Testis (tissue), 3 donors: ENCODE results near the gene CCL18. TPM values are rescaled to one million over a fixed set of nuclear protein-coding genes. Genes with fewer than 3 reads are reported as not detected.
"Not testable (repeated sequence)": the region's sequence is repeated elsewhere in the genome, so short reads cannot be mapped to it uniquely, and the experiment has no call there.

Source experiments
- DNase-seq: peaks from one replicate; pipeline ENCODE4 v3.0.0-alpha.2; 2019
- H3K27ac ChIP-seq, 2 donors: fragments of 200-600 bp; sonication (generic); one replicate each; pipeline ENCODE4 v1.5.1; 2019
- H3K27me3 ChIP-seq: fragments of 200-600 bp; sonication (generic); one replicate; pipeline ENCODE4 v1.5.1; 2019
- H3K36me3 ChIP-seq: fragments of 200-600 bp; sonication (generic); one replicate; pipeline ENCODE4 v1.5.1; 2017; ENCODE audit warnings: low read depth; ENCODE audit errors: missing control alignments
- H3K4me1 ChIP-seq: fragments of 200-600 bp; sonication (generic); one replicate; pipeline ENCODE4 v1.5.1; 2019
- H3K4me3 ChIP-seq, 2 donors: fragments of 200-600 bp; sonication (generic); one replicate each; pipeline ENCODE4 v1.5.1; 2017 to 2019
- H3K9me3 ChIP-seq: fragments of 200-600 bp; sonication (generic); one replicate; pipeline ENCODE4 v1.5.1; 2017
- POLR2A ChIP-seq: fragments of 450-650 bp; IDR thresholded peaks from one replicate; pipeline ENCODE4 v1.6.1; 2017; ENCODE audit warnings: antibody characterized with exemption, mild to moderate bottlenecking, moderate library complexity
- WGBS, 2 donors: methylation state at CpG; one replicate each; pipeline ENCODE4 v1.1.5; 2018; 5-methylcytosine and 5-hydroxymethylcytosine counted together
- intact Hi-C: fragments of 100-400 bp; cut with DNase I; formaldehyde crosslinking; loops from one replicate; pipeline ENCODE4 v1.15.1; 2023; ENCODE audit warnings: low total_unique reads
- polyA plus RNA-seq: library from polyadenylated mRNA; stranded (reverse); fragments of 350-450 nt; fragmentation: Illumina TruSeq; extraction: RNeasy Lipid Tissue Mini Kit (QIAGEN cat#74804); gene quantifications from one replicate; pipeline ENCODE4 v1.2.3, GENCODE V29; 2014; ENCODE audit warnings: low read depth, low replicate concordance; ENCODE audit not compliant: insufficient read depth
- total RNA-seq, 2 donors: library from RNA; depleted of rRNA; stranded (reverse); fragments of >200 nt; gene quantifications; one replicate each; pipeline ENCODE4 v1.2.3, GENCODE V29; 2016
- TF ChIP-seq, protein P1 (sequence below), 3 experiments: fragments of 450-650 bp in 2 of 3; fragments of 200-600 bp in 1 of 3; sonication (generic) in 1 of 3; IDR thresholded peaks; one replicate each; pipeline ENCODE4 v1.5.1; 2016 to 2019; ENCODE audit warnings: antibody characterized with exemption in 3 of 3, mild to moderate bottlenecking in 2 of 3, moderate library complexity in 1 of 3

Gene CCL18
- total and polyA plus RNA-seq, 3 donors from 2014 or later = 0.99 to 6.8 (median 3.0) TPM

DNA sequence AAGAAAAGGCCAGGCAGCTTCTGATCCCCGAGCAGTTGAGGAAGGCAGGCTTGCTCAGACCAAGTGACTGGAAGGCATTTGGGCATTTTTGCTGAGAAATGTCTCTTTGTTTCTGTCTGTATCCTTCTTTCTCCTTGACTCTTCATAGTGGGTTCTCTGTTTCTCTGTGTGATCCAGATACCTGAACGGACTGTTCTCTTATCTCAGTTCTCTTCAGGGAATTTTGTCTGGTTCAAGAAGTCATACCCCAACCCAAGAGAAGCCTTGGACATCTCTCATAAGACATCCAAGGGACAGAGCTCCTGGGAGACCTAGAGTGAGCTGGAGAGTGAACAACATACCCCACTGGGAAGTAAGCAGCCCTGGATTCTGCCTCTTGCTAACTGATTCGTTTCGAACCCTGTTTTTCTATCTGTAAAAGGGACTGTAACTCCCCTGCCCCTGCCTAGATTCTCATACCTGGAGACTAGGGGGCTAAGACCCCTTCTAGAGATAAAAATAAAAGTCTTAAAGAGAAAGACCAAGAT lies 25.3 kb downstream of the CCL18 start:
- no peak for DNase-seq
- Histone ChIP-seq H3K9me3 (no peaks in the 10 kb centered on the region), H3K4me3 (no peak overlapping the region), H3K27ac (no peak overlapping the region), H3K36me3 (no peaks in the 10 kb centered on the region), H3K27me3 (no peaks in the 10 kb centered on the region), H3K4me1 (no peaks in the 10 kb centered on the region)
- intact Hi-C loops = no loop called here
- WGBS, 2 donors = 74 to 76% methylated on average over 4 of the region's 4 CpGs
- TF ChIP-seq POLR2A = no peak
- TF ChIP-seq, protein P1, sequence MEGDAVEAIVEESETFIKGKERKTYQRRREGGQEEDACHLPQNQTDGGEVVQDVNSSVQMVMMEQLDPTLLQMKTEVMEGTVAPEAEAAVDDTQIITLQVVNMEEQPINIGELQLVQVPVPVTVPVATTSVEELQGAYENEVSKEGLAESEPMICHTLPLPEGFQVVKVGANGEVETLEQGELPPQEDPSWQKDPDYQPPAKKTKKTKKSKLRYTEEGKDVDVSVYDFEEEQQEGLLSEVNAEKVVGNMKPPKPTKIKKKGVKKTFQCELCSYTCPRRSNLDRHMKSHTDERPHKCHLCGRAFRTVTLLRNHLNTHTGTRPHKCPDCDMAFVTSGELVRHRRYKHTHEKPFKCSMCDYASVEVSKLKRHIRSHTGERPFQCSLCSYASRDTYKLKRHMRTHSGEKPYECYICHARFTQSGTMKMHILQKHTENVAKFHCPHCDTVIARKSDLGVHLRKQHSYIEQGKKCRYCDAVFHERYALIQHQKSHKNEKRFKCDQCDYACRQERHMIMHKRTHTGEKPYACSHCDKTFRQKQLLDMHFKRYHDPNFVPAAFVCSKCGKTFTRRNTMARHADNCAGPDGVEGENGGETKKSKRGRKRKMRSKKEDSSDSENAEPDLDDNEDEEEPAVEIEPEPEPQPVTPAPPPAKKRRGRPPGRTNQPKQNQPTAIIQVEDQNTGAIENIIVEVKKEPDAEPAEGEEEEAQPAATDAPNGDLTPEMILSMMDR (IDR thresholded peaks at IDR 0.05) = no peak

DNA sequence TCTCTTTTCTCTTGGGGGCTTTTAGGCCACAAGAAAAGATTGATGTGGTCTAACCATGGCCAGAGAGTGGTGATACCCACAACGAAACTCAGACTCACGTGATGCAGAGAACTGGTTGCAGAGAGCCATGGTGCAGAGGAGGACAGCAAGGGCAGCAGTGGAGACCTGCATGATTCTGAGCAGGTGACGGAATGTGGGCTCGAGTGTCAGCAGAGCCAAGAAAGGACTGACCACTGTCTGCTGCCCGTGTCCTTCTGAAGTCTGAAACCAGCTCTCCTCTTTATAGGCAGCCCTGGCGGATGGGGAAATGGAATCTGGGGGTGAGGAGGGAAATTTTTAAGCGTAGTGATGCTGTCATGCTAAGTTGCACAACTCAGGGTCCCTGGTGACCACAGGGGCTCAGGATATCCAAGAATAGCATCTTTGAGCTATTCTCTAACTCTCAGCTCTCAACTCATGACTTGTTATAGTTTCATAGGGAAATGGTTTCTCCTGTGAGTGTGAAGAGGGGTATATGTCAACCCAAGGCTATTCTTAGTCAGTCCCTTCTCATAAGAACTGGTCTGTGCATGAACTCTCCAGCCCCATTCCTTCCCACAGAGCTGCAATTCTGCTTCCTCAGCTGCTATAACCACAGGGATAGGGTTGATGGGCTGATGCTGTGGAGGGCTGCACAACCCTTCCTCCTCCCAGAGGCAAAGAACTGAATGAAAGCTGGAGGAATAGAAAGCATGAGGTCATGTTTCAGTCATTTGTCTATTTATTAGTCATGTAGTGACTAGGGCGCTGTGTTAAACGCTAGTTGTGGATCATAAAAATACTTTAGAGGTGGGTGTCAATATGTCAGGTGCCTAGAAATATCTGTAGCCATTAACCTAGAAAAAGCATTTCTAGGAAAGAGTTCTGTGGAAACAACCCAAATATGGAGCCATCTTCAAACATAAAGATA lies 26.1 kb downstream of the CCL18 start, which contains the start of gene CCL3:
CCL3 (minus strand) TSS at position 256 of the 949 bp plus-strand sequence; CDS start at position 171, 85 bp downstream.
- Histone ChIP-seq H3K27me3 (no peaks in the 10 kb centered on the region), H3K4me1 (no peaks in the 10 kb centered on the region), H3K27ac (no peak within 1 kb of the TSS), H3K36me3 (no peaks in the 10 kb centered on the region), H3K4me3 (no peak within 1 kb of the TSS), H3K9me3 (no peaks in the 10 kb centered on the region)
- no peak for DNase-seq
- intact Hi-C loops = no loop called here
- TF ChIP-seq, protein P1 (IDR thresholded peaks at IDR 0.05) = no peak
- TF ChIP-seq POLR2A = no peak
- WGBS, 2 donors = 81 to 82% methylated on average over 9 of the region's 9 CpGs

DNA sequence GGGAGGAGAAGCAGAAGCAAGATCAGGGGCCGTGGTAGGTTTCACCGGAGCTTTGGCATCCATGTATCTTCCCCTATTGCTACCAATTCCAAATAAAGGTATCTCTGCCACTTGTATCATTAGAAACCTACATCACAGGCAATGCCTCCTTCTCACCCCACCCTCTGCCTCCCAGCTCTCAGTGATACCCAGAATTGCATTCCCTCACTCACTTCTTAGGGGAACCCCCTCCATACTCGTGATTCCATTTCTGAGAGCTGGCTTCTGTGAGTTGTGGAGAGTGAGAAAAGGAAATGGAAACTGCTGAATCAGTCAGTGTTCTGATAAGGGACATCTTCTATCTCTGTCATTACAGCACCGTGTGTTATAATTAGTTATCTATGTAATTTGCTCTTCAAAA lies 28.2 kb downstream of the CCL18 start:
- intact Hi-C loops = no loop called here
- TF ChIP-seq, protein P1 (IDR thresholded peaks at IDR 0.05) = no peak
- TF ChIP-seq POLR2A = no peak
- 67 to 74% methylated on average over 4 of the region's 4 CpGs for WGBS, 2 donors
- Histone ChIP-seq H3K27me3 (no peaks in the 10 kb centered on the region), H3K4me1 (no peaks in the 10 kb centered on the region), H3K27ac (no peak overlapping the region), H3K9me3 (no peaks in the 10 kb centered on the region), H3K4me3 (no peak overlapping the region), H3K36me3 (no peaks in the 10 kb centered on the region)
- DNase-seq = no peak

DNA sequence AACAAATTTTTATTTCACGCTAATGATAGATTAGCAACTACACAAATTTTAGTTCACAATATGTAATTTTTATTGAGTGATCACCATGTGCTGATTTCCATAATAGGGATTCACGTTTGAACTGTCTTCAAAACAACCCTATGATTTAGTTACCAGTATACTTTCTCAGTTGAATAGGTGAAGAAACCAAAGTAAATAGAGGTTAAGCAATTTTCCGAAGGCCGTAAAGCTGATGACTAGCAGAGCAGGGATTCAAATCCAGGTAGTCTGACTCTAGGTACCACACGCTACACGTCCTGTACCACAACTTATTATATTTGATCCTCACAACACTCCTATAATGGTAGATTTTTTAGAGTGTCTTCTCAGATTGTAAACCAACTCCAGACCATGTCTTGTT lies 28.6 kb downstream of the CCL18 start:
- H3K9me3 ChIP-seq, H3K27ac ChIP-seq, H3K4me1 ChIP-seq, intact Hi-C loops, H3K36me3 ChIP-seq, H3K4me3 ChIP-seq, DNase-seq, H3K27me3 ChIP-seq: not testable (repeated sequence)
- 83 to 86% methylated on average over 6 of the region's 6 CpGs for WGBS, 2 donors

DNA sequence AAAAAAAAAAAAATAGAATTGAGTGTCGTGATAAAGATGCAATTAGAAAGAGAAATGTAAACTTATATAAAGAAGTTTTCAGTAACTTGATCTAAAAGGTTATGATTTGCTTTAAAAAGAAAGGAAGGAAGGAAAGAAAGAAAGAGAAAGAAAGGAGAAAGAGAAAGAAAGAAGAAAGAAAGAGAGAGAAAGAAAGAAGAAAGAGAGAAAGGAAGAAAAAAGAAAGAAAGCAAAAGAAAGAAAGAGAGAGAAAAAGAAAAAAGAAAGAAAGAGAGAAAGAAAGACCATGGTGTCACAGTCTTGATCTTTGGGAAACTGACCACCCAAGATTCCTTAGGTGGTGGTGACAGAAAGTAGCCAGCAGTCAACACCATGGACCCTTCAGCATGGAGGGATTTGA lies 30.2 kb downstream of the CCL18 start:
- Histone ChIP-seq H3K9me3 (no peaks in the 10 kb centered on the region), H3K4me1 (no peaks in the 10 kb centered on the region), H3K36me3 (no peaks in the 10 kb centered on the region), H3K4me3 (no peak overlapping the region), H3K27me3 (no peaks in the 10 kb centered on the region), H3K27ac (no peak overlapping the region)
- intact Hi-C loops = no loop called here
- DNase-seq = no peak
- no peak for TF ChIP-seq POLR2A
- TF ChIP-seq, protein P1 (IDR thresholded peaks at IDR 0.05) = no peak
- WGBS, 2 donors = 89 to 97% methylated on average over 1 of the region's 1 CpG
